ENCODE measurements around the gene TTC23.

DNA sequence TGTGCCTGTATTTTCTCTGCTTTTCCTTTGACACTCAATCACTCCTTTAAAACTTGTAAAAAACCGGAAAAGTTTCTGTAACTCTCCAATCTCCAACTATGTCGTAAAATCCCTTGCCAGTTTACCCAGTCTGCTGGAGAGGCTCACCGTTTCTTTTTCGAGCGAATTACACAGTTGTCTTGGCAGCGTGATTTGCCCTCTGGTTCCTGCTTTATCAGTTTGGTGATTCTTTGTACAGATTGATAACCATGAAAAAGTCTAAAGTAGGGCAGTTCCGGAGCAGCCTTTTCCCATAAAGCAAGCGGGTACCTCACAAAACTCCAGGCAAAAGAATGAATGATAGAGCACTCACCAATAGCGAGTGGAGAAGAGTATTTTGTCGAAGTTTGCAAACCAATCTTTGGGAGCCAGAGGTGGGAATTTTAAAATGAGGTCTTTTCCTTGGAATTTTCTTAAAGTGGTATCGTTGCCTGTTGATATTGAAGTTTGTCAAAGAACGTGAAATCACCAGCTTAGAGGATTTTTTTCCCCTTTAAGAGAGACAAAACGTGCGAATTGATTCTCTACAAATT lies at the start of gene TTC23:
- TF ChIP-seq CTCF (conservative IDR thresholded peaks at IDR 0.05; ENCODE audit: low read depth, low read length) (no peak), EZH2 (IDR thresholded peaks at IDR 0.05; ENCODE audit: borderline replicate concordance, low read depth, low read length, poor library complexity, severe bottlenecking) (no peak)
